LNCaP clone FGC (cell line): Measurements from ENCODE around the gene NOL9.

ENCODE experiments used
- DNase-seq: peaks from one replicate; pipeline ENCODE4 v3.0.0-alpha.2; 2011; ENCODE audit warnings: low read depth
- H3K4me3 ChIP-seq: 2 replicates; pipeline ENCODE4 v1.5.1; 2011; ENCODE audit warnings: mild to moderate bottlenecking, low read depth, low read length, control low read depth
- CTCF ChIP-seq: IDR thresholded peaks from 2 replicates; pipeline ENCODE4 v1.5.1; 2012; ENCODE audit warnings: mild to moderate bottlenecking; ENCODE audit not compliant: control insufficient read depth, insufficient read depth; ENCODE audit errors: extremely low read depth

NOL9 gene

GRCh38 chr1:6554031-6554906 lies at the start of gene NOL9:
Gene NOL9 (minus strand): TSS chr1:6554513. CDS start chr1:6554502, 11 bp downstream.
- peak; percentile 92 for TF ChIP-seq CTCF
- H3K4me3 ChIP-seq: peak within 1 kb of the TSS; percentile 88
- peak; percentile 58 for DNase-seq

DNA sequence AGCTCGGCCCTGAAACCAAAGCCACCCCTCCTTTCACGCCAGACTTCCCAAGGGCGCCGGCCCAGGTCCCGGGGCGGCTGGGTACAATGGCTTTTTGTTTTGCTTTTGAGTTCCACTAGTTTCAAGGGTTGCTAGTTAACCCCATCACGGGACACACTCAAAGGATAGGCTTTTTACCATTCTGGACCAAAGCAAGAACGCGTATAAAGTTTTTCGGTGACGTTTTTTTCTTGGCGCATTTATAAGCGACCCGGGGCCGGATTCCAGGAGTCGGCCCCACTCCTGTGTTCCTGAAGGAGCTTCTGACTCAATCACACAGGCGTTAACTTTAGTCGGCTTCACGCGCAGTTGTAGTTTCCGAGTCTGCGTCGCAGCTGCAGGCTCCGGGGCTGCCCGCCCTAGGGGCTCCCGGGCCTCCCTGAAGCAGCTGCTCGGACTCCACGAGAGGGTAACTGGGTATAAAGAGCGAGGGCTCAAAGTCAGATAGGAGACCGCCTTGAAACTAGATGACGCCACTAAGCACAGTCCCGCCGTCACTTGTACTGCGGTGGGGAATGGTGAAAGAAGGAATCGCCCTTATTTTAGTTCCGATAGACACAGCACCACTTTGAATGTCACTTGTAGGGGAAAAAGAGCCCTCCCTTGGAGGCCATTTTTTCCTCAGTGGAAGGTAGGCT lies 49.1 kb upstream of the NOL9 start:
- no peak for TF ChIP-seq CTCF
- peak overlapping the region; percentile 95 for H3K4me3 ChIP-seq
- no peak for DNase-seq

GRCh38 chr1:6602669-6603237 lies 48.4 kb upstream of the NOL9 start, which contains the start of gene KLHL21:
Gene KLHL21 (minus strand): TSS chr1:6602869. CDS start chr1:6602817, 52 bp downstream.
- H3K4me3 ChIP-seq: peak within 1 kb of the TSS; percentile 95
- DNase-seq: no peak
- no peak for TF ChIP-seq CTCF

DNA sequence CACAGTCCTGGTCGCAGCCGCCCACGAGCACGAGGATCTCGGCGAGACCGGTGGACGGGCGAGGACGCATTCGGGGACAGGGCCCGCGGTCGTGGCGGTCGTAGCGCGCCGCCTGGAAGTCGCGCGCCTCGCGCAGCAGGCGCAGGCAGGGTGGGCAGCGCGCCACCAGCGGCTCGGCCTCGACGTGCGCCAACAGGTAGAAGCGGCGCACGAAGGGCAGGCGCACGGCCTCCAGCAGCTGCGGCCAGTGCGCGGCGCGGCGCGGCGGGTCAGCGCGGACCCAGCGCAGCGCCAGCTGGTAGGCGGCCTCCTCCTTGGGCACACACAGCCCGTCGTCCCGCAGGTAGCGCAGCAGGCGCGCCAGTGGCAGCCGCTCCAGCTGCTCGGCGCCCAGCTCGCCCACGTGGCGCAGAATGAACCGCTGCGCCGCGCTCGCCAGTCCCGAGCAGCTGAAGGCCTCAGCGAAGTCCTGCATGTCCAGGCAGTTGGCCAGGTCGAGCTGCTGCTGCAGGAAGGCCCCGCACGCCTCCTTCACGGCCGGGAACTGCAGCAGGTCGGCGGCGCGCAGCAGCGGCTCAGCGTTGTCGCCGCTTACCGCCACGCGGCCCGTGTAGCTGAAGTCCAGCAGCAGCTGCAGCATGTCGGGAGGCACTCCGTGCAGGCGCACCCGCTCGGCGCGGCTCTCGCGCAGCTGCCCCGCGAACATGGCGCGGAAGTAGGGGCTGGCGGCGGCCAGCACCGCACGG lies 47.8 kb upstream of the NOL9 start:
- H3K4me3 ChIP-seq: peak overlapping the region; percentile 95
- peak; percentile 8; the same call in 1 of the 2 replicates for TF ChIP-seq CTCF
- no peak for DNase-seq

DNA sequence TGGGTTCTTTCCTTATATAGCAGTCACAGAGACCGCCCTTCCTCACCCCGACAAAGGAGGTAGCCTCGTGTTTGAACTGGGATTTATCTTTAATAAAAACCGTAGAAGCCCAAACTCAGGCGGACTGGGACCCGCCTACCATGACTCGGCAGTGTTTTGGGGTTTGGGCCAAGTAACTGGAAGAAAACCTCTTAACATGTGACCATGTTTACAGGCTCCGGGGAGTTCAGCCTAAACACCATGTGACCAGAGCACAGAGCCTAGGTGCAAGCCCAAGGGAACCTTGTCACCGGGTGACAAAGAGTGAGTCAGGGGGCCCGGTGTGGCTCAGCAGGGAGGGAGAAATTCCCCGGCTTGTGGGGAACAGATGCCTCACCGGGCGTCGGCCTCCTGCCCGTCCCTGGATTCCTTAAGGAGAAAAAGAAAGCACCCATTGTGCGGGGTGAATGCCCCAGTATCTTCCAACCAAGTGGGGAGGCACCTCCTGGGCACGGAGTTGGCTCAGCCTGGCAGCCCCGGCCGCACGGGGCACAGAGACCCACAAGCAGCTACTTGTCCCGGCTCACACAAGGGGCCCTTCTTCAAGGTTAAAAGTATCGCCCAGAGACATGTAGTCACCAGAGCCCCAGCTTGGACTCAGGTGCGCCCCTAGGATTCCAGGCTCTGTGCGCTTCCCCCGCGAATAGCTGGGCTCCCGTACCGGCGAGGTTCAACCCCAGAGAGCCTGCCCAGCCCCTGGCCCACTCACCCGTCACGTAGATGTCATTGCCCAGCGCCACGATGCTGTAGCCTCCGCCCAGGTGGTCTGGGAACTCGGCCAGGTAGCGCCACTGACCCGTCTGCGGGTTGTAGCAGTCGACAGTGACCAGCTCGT lies 47.0 kb upstream of the NOL9 start:
- TF ChIP-seq CTCF: no peak
- H3K4me3 ChIP-seq: peak overlapping the region; percentile 95
- DNase-seq: peak; percentile 83
